ENCODE data around the gene XRRA1. TPM values are rescaled to one million over a fixed set of nuclear protein-coding genes. Genes with fewer than 3 reads are reported as not detected.

The XRRA1 gene
- total RNA-seq, 1 donor from 2014 or later = 3.9 TPM

DNA sequence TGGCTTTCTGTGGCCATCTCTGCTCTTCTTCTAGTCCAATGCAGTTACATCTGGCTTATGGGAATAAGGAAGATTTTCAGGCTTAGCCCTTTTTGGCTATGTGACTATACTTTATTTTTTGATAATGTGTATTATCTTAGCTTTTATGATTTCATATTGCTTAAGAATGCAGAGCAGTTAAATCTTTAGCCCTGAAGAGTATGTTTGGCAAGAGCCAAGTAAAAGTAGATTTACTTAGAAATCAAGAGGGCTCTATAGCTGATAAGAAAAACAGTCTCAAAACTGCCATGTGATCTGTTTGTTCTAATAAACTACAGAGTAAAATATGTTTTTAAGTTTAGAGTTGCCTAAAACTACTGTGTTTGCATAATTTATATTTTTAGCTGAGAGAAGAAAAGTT, 139.1 kb downstream of the XRRA1 start:
- no peaks in the 10 kb centered on the region for H3K9me3 Mint-ChIP-seq
- H2AFZ ChIP-seq (replicated peaks) = no peak overlapping the region
- H3K27ac Mint-ChIP-seq = no peak overlapping the region
- H3K36me3 Mint-ChIP-seq = peaks cover 17% of the 10 kb centered on the region
- no peaks in the 10 kb centered on the region for H4K20me1 ChIP-seq (ENCODE audit: low read depth)
- peaks cover 4% of the 10 kb centered on the region for H3K79me2 ChIP-seq (ENCODE audit: low read depth)
- H3K27ac ChIP-seq = no peak overlapping the region
- H3K4me1 ChIP-seq = no peaks in the 10 kb centered on the region
- H3K36me3 ChIP-seq = no peaks in the 10 kb centered on the region
- no peak for DNase-seq (ENCODE audit: low spot score)
- TF ChIP-seq EZH2phosphoT487 (IDR thresholded peaks at IDR 0.05) (no peak), EZH2 (IDR thresholded peaks at IDR 0.05) (no peak)
- TF ChIP-seq, protein P1, sequence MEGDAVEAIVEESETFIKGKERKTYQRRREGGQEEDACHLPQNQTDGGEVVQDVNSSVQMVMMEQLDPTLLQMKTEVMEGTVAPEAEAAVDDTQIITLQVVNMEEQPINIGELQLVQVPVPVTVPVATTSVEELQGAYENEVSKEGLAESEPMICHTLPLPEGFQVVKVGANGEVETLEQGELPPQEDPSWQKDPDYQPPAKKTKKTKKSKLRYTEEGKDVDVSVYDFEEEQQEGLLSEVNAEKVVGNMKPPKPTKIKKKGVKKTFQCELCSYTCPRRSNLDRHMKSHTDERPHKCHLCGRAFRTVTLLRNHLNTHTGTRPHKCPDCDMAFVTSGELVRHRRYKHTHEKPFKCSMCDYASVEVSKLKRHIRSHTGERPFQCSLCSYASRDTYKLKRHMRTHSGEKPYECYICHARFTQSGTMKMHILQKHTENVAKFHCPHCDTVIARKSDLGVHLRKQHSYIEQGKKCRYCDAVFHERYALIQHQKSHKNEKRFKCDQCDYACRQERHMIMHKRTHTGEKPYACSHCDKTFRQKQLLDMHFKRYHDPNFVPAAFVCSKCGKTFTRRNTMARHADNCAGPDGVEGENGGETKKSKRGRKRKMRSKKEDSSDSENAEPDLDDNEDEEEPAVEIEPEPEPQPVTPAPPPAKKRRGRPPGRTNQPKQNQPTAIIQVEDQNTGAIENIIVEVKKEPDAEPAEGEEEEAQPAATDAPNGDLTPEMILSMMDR (IDR thresholded peaks at IDR 0.05) = no peak
- H3K4me2 ChIP-seq = no peak overlapping the region
- H3K4me3 ChIP-seq = no peak overlapping the region
- no peaks in the 10 kb centered on the region for H3K27me3 Mint-ChIP-seq (ENCODE audit: insufficient read depth, low read depth)
- no peak overlapping the region for H3K4me3 Mint-ChIP-seq
- H3K9me3 ChIP-seq (ENCODE audit: low read depth) = no peaks in the 10 kb centered on the region
- no peak overlapping the region for H3K9ac ChIP-seq
- H3K27me3 ChIP-seq = no peaks in the 10 kb centered on the region
- H3K4me1 Mint-ChIP-seq = no peaks in the 10 kb centered on the region
- H3F3A ChIP-seq (ENCODE audit: low read depth) = no peaks in the 10 kb centered on the region

DNA sequence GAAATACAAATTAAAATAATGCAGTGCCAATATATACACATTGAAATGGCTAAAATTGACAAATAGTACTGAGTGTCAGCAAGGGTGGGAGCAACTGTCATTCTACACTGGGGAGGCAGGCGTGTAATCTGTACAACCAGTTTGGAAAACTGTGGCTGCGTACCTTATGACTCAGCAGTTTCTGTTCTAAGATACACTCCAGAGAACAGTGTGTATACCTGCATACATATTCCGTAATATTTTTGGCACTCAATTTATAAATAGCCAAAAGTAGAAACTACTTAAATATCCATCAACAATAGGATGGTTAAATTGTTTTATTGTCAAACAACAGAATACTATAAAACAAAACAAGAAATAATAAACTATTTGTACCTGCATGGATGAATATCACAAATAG, 142.6 kb downstream of the XRRA1 start:
- no peak for DNase-seq (ENCODE audit: low spot score)
- no peaks in the 10 kb centered on the region for H3K4me1 Mint-ChIP-seq
- H3K27ac ChIP-seq = no peak overlapping the region
- TF ChIP-seq EZH2 (IDR thresholded peaks at IDR 0.05) (no peak), EZH2phosphoT487 (IDR thresholded peaks at IDR 0.05) (no peak)
- TF ChIP-seq, protein P1 (IDR thresholded peaks at IDR 0.05) = no peak
- no peak overlapping the region for H3K4me3 ChIP-seq
- no peak overlapping the region for H3K27ac Mint-ChIP-seq
- no peak overlapping the region for H3K4me2 ChIP-seq
- peaks cover 19% of the 10 kb centered on the region for H3K36me3 Mint-ChIP-seq
- H3K4me1 ChIP-seq = no peaks in the 10 kb centered on the region
- H3K79me2 ChIP-seq (ENCODE audit: low read depth) = peaks cover 4% of the 10 kb centered on the region
- no peaks in the 10 kb centered on the region for H3F3A ChIP-seq (ENCODE audit: low read depth)
- no peak overlapping the region for H3K9ac ChIP-seq
- no peaks in the 10 kb centered on the region for H3K9me3 Mint-ChIP-seq
- H3K27me3 ChIP-seq = no peaks in the 10 kb centered on the region
- no peak overlapping the region for H2AFZ ChIP-seq (replicated peaks)
- H3K4me3 Mint-ChIP-seq = no peak overlapping the region
- no peaks in the 10 kb centered on the region for H3K27me3 Mint-ChIP-seq (ENCODE audit: insufficient read depth, low read depth)
- no peaks in the 10 kb centered on the region for H3K36me3 ChIP-seq
- H3K9me3 ChIP-seq (ENCODE audit: low read depth) = no peaks in the 10 kb centered on the region
- no peaks in the 10 kb centered on the region for H4K20me1 ChIP-seq (ENCODE audit: low read depth)

DNA sequence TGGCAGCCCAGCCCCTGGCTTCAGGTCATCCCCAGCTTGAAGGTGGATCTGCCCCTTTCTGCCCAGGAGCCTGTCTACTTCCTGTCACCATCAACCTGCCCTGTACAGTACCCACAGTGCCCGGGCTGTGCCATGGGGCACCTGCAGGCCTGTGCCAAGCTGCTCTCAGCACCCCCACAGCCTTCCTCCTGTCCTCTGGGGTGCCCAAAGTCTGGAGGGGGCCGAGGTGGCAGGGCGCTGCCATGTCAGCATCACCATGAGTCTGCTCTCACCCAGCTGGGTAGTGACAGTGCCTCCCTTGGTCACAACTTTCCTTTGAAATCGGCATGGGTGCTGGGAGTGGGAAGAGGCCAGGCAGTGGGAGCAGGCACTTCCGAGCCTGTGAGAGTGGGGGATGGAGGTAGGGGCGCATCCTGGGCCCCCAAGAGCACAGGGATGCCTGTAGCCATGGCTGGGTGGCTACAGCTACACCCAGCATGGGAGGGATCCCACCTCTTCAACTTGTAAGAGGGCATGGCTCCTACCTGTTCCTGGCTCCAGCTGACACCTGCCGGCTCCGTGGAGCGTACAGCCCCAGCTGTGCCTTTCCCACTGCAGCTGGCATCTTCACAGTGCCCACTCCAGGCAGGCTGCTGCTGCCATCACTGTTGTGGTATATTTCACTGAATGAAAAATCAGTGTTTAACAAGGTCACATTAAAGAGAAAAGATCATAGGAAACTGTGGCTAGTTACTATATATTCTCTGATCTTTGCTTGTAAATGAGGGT, 157.4 kb downstream of the XRRA1 start:
- Histone ChIP-seq H3K9me3 (ENCODE audit: low read depth) (no peaks in the 10 kb centered on the region), H3K4me2 (no peak overlapping the region), H2AFZ (replicated peaks) (no peak overlapping the region), H3K27me3 (no peaks in the 10 kb centered on the region), H3K27ac (no peak overlapping the region), H3K4me3 (no peak overlapping the region), H3K4me1 (no peaks in the 10 kb centered on the region), H3K79me2 (ENCODE audit: low read depth) (peaks cover 10% of the 10 kb centered on the region), H3K36me3 (no peaks in the 10 kb centered on the region), H4K20me1 (ENCODE audit: low read depth) (no peaks in the 10 kb centered on the region), H3F3A (ENCODE audit: low read depth) (no peaks in the 10 kb centered on the region), H3K9ac (no peak overlapping the region)
- Mint-ChIP-seq H3K36me3 (peaks cover 17% of the 10 kb centered on the region), H3K4me3 (no peak overlapping the region), H3K9me3 (no peaks in the 10 kb centered on the region), H3K27ac (no peak overlapping the region), H3K4me1 (peaks cover 3% of the 10 kb centered on the region), H3K27me3 (ENCODE audit: insufficient read depth, low read depth) (no peaks in the 10 kb centered on the region)
- TF ChIP-seq, protein P1 (IDR thresholded peaks at IDR 0.05) = no peak
- TF ChIP-seq EZH2 (IDR thresholded peaks at IDR 0.05) (no peak), EZH2phosphoT487 (IDR thresholded peaks at IDR 0.05) (no peak)
- DNase-seq (ENCODE audit: low spot score) = no peak

Small RNAs within 50 kb of the gene (small RNA-seq; reads per million reads assigned to genes)
- gene RN7SL239P = not detected
- gene RNU6-216P = not detected

Other genes with a start within 250 kb of the XRRA1 start
- 0.06 TPM in 1 of 2 replicates, not detected in the other for gene CHRDL2, start 217.7 kb downstream of the XRRA1 start, total RNA-seq (ENCODE audit: low replicate concordance)
- 22.3 and 30.2 TPM in 2 replicates for gene RNF169, start 200.2 kb downstream of the XRRA1 start, total RNA-seq (ENCODE audit: low replicate concordance)
- gene SPCS2, start 175 bp upstream of the XRRA1 start, total RNA-seq (ENCODE audit: low replicate concordance) = 66.9 and 100 TPM in 2 replicates
- 12.4 and 17.9 TPM in 2 replicates for gene NEU3, start 39.8 kb upstream of the XRRA1 start, total RNA-seq (ENCODE audit: low replicate concordance)
- 0.22 TPM in 1 of 2 replicates, not detected in the other for gene OR2AT4, start 147.8 kb upstream of the XRRA1 start, total RNA-seq (ENCODE audit: low replicate concordance)
- 0.07 and 0.12 TPM in 2 replicates for gene SLCO2B1, start 202.0 kb upstream of the XRRA1 start, total RNA-seq (ENCODE audit: low replicate concordance)

Data from neural progenitor cell (in vitro differentiated cells).